ENCODE data around the gene NEK1.

The NEK1 gene

DNA sequence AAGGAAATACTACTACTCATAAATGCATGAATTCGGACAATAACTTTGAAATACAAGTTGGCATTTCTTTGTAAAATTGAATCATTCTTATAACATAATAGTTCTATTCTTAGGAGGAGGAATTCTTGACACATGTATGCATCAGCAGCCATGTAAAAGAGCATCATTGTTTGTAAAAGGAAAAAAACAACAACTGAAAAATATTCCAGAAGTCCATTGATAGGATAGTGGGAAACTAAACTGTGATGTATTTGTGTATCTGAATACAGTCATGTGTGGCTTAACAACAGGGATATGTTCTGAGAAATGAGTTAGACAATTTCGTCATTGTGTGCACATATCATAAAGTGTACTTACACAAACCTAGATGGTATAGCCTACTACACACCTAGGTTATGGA lies 239.6 kb downstream of the NEK1 start:
- TF ChIP-seq, protein P1, sequence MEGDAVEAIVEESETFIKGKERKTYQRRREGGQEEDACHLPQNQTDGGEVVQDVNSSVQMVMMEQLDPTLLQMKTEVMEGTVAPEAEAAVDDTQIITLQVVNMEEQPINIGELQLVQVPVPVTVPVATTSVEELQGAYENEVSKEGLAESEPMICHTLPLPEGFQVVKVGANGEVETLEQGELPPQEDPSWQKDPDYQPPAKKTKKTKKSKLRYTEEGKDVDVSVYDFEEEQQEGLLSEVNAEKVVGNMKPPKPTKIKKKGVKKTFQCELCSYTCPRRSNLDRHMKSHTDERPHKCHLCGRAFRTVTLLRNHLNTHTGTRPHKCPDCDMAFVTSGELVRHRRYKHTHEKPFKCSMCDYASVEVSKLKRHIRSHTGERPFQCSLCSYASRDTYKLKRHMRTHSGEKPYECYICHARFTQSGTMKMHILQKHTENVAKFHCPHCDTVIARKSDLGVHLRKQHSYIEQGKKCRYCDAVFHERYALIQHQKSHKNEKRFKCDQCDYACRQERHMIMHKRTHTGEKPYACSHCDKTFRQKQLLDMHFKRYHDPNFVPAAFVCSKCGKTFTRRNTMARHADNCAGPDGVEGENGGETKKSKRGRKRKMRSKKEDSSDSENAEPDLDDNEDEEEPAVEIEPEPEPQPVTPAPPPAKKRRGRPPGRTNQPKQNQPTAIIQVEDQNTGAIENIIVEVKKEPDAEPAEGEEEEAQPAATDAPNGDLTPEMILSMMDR (IDR thresholded peaks at IDR 0.05; ENCODE audit: low read depth, low read length): no peak
- peak in 1 of 2 donors; percentile 18 for DNase-seq (ENCODE audit: low read depth in 2 of 2)
- no peak overlapping the region for H3K4me3 ChIP-seq (replicated peaks in 1 of 2; ENCODE audit: low read depth in 2 of 2, low read length in 2 of 2)

- TF ChIP-seq, protein P1 (IDR thresholded peaks at IDR 0.05; ENCODE audit: low read depth, low read length): no peak
- no peak for DNase-seq (ENCODE audit: low read depth in 2 of 2)
- H3K4me3 ChIP-seq (replicated peaks in 1 of 2; ENCODE audit: low read depth in 2 of 2, low read length in 2 of 2): no peak overlapping the region
Observed at GRCh38 chr4:169369634-169370033, 242.7 kb downstream of the NEK1 start.

DNA sequence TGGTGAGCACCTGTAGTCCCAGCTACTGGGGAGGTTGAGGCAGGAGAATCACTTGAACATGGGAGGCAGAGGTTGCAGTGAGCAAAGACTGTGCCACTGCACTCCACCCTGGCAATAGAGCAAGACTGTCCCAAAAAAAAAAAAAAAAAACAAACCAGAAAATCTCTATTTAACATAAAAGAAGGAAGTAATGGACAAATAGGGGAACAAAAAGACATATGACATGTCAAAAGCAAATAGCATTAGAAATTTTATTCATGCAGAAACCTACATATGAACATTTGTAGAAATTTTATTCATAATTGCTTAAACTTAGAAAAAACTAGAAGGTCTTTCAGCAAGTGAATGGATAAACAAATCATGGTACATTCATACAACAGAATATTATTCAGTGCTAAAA lies 244.6 kb downstream of the NEK1 start:
- no peak overlapping the region for H3K4me3 ChIP-seq (replicated peaks in 1 of 2; ENCODE audit: low read depth in 2 of 2, low read length in 2 of 2)
- no peak for DNase-seq (ENCODE audit: low read depth in 2 of 2)
- TF ChIP-seq, protein P1 (IDR thresholded peaks at IDR 0.05; ENCODE audit: low read depth, low read length): no peak

- TF ChIP-seq, protein P1 (IDR thresholded peaks at IDR 0.05; ENCODE audit: low read depth, low read length): no peak
- DNase-seq (ENCODE audit: low read depth in 2 of 2): no peak
- no peak overlapping the region for H3K4me3 ChIP-seq (replicated peaks in 1 of 2; ENCODE audit: low read depth in 2 of 2, low read length in 2 of 2)
Observed at GRCh38 chr4:169366821-169367220, 245.6 kb downstream of the NEK1 start.

GRCh38 chr4:169362607-169363006 lies 249.8 kb downstream of the NEK1 start:
- no peak for DNase-seq (ENCODE audit: low read depth in 2 of 2)
- no peak overlapping the region for H3K4me3 ChIP-seq (replicated peaks in 1 of 2; ENCODE audit: low read depth in 2 of 2, low read length in 2 of 2)
- TF ChIP-seq, protein P1 (IDR thresholded peaks at IDR 0.05; ENCODE audit: low read depth, low read length): no peak

GRCh38 chr4:169361756-169362155 lies 250.6 kb downstream of the NEK1 start:
- DNase-seq (ENCODE audit: low read depth in 2 of 2): peak in 1 of 2 donors; percentile 16
- H3K4me3 ChIP-seq (replicated peaks in 1 of 2; ENCODE audit: low read depth in 2 of 2, low read length in 2 of 2): no peak overlapping the region
- TF ChIP-seq, protein P1 (IDR thresholded peaks at IDR 0.05; ENCODE audit: low read depth, low read length): no peak

DNA sequence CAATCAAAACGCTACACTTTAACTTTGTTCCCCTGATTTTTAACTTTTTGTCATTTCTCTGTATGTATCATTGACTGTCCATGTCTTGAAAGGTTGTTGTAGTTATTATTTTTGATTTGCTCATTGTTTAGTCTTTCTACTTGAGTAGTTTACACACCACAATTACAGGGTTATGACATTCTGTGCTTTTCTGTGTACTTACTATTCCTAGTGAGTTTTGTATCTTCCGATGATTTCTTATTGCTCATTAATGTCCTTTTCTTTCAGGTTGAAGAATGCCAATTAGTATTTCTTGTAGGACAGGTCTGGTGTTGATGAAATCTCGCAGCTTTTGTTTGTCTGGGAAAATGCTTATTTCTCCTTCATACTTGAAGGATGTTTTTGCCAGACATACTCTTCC lies 252.4 kb downstream of the NEK1 start:
- DNase-seq (ENCODE audit: low read depth in 2 of 2): no peak
- H3K4me3 ChIP-seq (replicated peaks in 1 of 2; ENCODE audit: low read depth in 2 of 2, low read length in 2 of 2): no peak overlapping the region
- TF ChIP-seq, protein P1 (IDR thresholded peaks at IDR 0.05; ENCODE audit: low read depth, low read length): no peak

Data from cardiac fibroblast (primary cell).